IPS-18c (cell line): Measurements from ENCODE around the gene YOD1.

Experiments
- H3K4me3 ChIP-seq: 2 replicates; pipeline ENCODE4 v1.7.0; 2013; ENCODE audit warnings: low read depth, mild to moderate bottlenecking, low read length, moderate library complexity; ENCODE audit not compliant: insufficient read depth
- H3K9me3 ChIP-seq: one replicate; pipeline ENCODE4 v1.6.1; 2013; ENCODE audit warnings: mild to moderate bottlenecking, low read length, moderate library complexity; ENCODE audit not compliant: control insufficient read depth, insufficient read depth

YOD1 gene

GRCh38 chr1:207034208-207034607 lies 16.8 kb downstream of the YOD1 start:
- H3K4me3 ChIP-seq, result no peak overlapping the region
- H3K9me3 ChIP-seq, result no peaks in the 10 kb centered on the region

- no peak overlapping the region for H3K4me3 ChIP-seq
- H3K9me3 ChIP-seq, result no peaks in the 10 kb centered on the region
Observed at GRCh38 chr1:207033302-207033701, 17.7 kb downstream of the YOD1 start.

GRCh38 chr1:207032528-207033017 lies 18.4 kb downstream of the YOD1 start, which contains the start of gene C1orf116:
C1orf116 (minus strand) TSS chr1:207032756; CDS start chr1:207027598, 5,158 bp downstream.
- no peak within 1 kb of the TSS; the same call in 1 of the 2 replicates for H3K4me3 ChIP-seq
- no peaks in the 10 kb centered on the region for H3K9me3 ChIP-seq

- no peak overlapping the region for H3K4me3 ChIP-seq
- H3K9me3 ChIP-seq, result no peaks in the 10 kb centered on the region
Observed at GRCh38 chr1:207031632-207032264, 19.3 kb downstream of the YOD1 start.

GRCh38 chr1:207031016-207031415 lies 20.0 kb downstream of the YOD1 start:
- no peak overlapping the region for H3K4me3 ChIP-seq

GRCh38 chr1:207030522-207031009 lies 20.4 kb downstream of the YOD1 start:
- no peaks in the 10 kb centered on the region for H3K9me3 ChIP-seq
- H3K4me3 ChIP-seq, result no peak overlapping the region

More at GRCh38 chr1:207031016-207031415, 20.0 kb downstream of the YOD1 start:
- no peaks in the 10 kb centered on the region for H3K9me3 ChIP-seq

GRCh38 chr1:207029701-207030521 lies 21.1 kb downstream of the YOD1 start:
- no peak overlapping the region for H3K4me3 ChIP-seq
- no peaks in the 10 kb centered on the region for H3K9me3 ChIP-seq

- no peak overlapping the region for H3K4me3 ChIP-seq
- no peaks in the 10 kb centered on the region for H3K9me3 ChIP-seq
Observed at GRCh38 chr1:207028884-207029650, 21.9 kb downstream of the YOD1 start.

- H3K9me3 ChIP-seq, result no peaks in the 10 kb centered on the region
Observed at GRCh38 chr1:207027921-207028320, 23.1 kb downstream of the YOD1 start.

GRCh38 chr1:207027206-207027777 lies 23.7 kb downstream of the YOD1 start:
- Histone ChIP-seq H3K4me3 (no peak overlapping the region), H3K9me3 (no peaks in the 10 kb centered on the region)

More at GRCh38 chr1:207027921-207028320, 23.1 kb downstream of the YOD1 start:
- no peak overlapping the region for H3K4me3 ChIP-seq

- no peak overlapping the region for H3K4me3 ChIP-seq
- no peaks in the 10 kb centered on the region for H3K9me3 ChIP-seq
Observed at GRCh38 chr1:207026104-207026534, 24.9 kb downstream of the YOD1 start.

GRCh38 chr1:207025146-207025880 lies 25.7 kb downstream of the YOD1 start:
- H3K9me3 ChIP-seq, result no peaks in the 10 kb centered on the region
- no peak overlapping the region for H3K4me3 ChIP-seq

- H3K4me3 ChIP-seq, result no peak overlapping the region
Observed at GRCh38 chr1:207024202-207025145, 26.5 kb downstream of the YOD1 start.

GRCh38 chr1:207022996-207023679 lies 27.9 kb downstream of the YOD1 start:
- no peak overlapping the region for H3K4me3 ChIP-seq
- no peaks in the 10 kb centered on the region for H3K9me3 ChIP-seq

More at GRCh38 chr1:207024202-207025145, 26.5 kb downstream of the YOD1 start:
- H3K9me3 ChIP-seq, result no peaks in the 10 kb centered on the region
